Stimulated activated CD4-positive, alpha-beta T cell treated with anti-CD3 and anti-CD28 coated beads, Interleukin-2, amount 100 ng/mL, for 4 hours (primary cell): Measurements from ENCODE around the gene DCAKD.
A peak's percentile ranks its signal among the peaks of the same experiment; 100 is the strongest.

Experiments used
- DNase-seq: peaks from one replicate; pipeline ENCODE4 v3.0.0-alpha.2; 2020; ENCODE audit warnings: low read depth

DCAKD gene

GRCh38 chr17:45030733-45031132 is 20.7 kb downstream of the DCAKD start:
- DNase-seq = no peak

GRCh38 chr17:45029758-45030423 is 21.5 kb downstream of the DCAKD start:
- no peak for DNase-seq

GRCh38 chr17:45029096-45029495 is 22.3 kb downstream of the DCAKD start:
- no peak for DNase-seq

- no peak for DNase-seq
Observed at GRCh38 chr17:45022655-45023339, 28.6 kb downstream of the DCAKD start.

- DNase-seq = no peak
Observed at GRCh38 chr17:45022288-45022648, 29.2 kb downstream of the DCAKD start.

- peak; percentile 41 for DNase-seq
Observed at GRCh38 chr17:45021607-45022287, 29.7 kb downstream of the DCAKD start.

GRCh38 chr17:45020354-45021138 is 30.9 kb downstream of the DCAKD start:
- no peak for DNase-seq

- DNase-seq = peak; percentile 6
Observed at GRCh38 chr17:45018848-45019711, 32.4 kb downstream of the DCAKD start.

- no peak for DNase-seq
Observed at GRCh38 chr17:45018514-45018847, 33.0 kb downstream of the DCAKD start.

GRCh38 chr17:45016823-45017222 is 34.6 kb downstream of the DCAKD start:
- no peak for DNase-seq

GRCh38 chr17:45016237-45016636 is 35.2 kb downstream of the DCAKD start:
- no peak for DNase-seq

GRCh38 chr17:45013021-45013997 is 38.1 kb downstream of the DCAKD start:
- DNase-seq = no peak

GRCh38 chr17:45011767-45012166 is 39.7 kb downstream of the DCAKD start:
- no peak for DNase-seq

- no peak for DNase-seq
Observed at GRCh38 chr17:45009676-45010467, 41.6 kb downstream of the DCAKD start.

- no peak for DNase-seq
Observed at GRCh38 chr17:45008216-45008615, 43.2 kb downstream of the DCAKD start.

- DNase-seq = no peak
Observed at GRCh38 chr17:45006927-45007461, 44.4 kb downstream of the DCAKD start.

- no peak for DNase-seq
Observed at GRCh38 chr17:45005700-45006099, 45.7 kb downstream of the DCAKD start.

GRCh38 chr17:45004388-45004787 is 47.0 kb downstream of the DCAKD start:
- DNase-seq = no peak

GRCh38 chr17:45003877-45004276 is 47.6 kb downstream of the DCAKD start:
- no peak for DNase-seq
